HS-5 (cell line): ENCODE measurements around the gene OPN3.
A peak's percentile ranks its signal among the peaks of the same experiment; 100 is the strongest.

Experiments used
- DNase-seq: peaks from one replicate; pipeline ENCODE4 v3.0.0-alpha.2; 2012; ENCODE audit warnings: low read depth

OPN3 gene

GRCh38 chr1:241645199-241645598 is 5.0 kb upstream of the OPN3 start:
- no peak for DNase-seq

DNA sequence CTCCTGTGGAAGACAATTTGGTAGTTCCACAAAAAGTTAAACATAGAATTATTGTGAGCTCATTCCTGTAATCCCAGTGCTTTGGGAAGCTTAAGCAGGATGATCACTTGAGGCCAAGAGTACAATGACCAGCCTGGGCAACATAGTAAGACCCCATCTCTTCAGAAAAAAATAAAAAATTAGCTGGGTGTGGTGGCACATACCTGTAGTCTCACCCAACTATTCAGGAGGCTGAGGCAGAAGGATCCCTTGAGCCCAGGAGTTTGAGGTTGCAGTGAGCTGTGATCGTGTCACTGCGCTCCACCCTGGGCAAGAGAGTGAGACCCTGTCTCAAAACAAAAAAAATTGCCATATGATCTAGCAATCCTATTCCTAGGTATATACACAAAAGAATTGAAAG is 4.1 kb upstream of the OPN3 start:
- DNase-seq = no peak

- no peak for DNase-seq
Observed at GRCh38 chr1:241642593-241642944, 2.4 kb upstream of the OPN3 start.

- peak; percentile 56 for DNase-seq
Observed at GRCh38 chr1:241641773-241642592, 1.8 kb upstream of the OPN3 start.

GRCh38 chr1:241640867-241641622 is 876 bp upstream of the OPN3 start:
- DNase-seq = no peak

DNA sequence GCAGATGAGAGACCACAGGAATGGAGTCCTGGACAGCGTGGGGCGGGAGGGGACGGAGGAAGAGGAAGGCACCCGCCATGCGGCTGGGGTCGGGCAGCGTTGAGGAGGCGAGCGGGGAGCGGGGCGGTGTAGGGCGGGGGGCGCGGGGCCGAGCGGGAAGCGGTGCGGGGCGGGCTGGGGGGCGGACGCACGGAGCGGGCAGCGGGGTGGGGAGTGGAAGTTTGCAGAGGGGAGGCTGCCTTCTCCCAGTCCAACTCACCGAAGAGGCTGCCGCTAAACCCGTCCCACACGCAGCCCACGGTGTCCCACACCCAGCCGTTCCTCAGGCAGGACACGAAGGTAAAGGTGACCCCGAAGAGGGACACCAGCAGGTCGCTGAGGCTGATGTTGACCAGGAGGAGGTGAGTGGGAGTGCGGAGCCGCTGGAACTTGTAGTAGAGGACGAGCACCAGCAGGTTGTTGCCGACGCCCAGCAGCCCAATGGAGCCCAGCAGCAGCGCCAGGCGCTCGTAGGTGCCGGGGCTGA is 483 bp downstream of the OPN3 start:
- DNase-seq = no peak

GRCh38 chr1:241638909-241639622 is 1.1 kb downstream of the OPN3 start:
- no peak for DNase-seq

DNA sequence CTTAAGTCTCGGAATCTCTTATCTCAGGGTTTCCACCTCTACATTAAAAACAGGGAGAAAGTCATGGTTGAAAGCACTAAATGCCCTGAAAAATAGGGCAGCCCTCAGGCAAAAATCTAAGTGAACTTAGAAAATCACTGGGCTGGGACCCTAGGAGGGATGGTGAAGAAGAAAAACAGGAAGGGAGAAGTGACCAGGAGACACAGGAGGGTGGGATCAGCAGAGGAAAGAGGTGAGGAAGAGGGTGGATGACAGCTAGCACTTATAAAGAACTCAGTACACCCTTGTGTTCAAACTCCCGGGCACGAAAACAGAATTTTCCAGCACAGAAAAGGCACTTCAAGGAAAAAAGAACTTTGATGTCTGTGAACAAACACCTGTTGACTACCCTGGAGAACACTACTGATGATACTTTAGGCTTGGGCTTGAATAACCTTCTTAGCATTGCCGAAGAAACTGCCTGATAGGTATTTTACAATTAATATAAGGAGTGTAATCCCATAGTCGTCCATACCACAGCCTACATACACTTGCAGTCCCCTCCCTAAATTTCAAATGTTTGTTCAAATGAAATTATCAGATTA is 2.0 kb downstream of the OPN3 start:
- no peak for DNase-seq

DNA sequence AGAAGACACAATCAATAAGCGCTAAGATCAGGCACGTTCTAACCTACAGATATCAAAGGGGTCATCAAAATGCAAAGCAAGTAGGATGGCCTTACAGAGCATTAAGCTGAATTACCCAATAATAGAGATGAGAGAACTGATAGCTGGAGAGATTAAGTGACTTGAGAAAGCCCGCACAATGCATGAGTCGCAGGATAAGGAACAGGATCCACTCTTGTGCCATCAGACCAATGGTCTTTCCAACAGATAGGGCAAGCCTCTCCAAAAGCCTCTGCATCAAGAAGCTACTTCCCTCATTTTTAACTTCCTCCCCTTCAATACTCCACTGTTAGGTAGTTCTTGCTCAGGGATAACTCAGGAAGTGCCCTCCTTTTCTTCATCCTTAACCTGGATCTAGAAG is 2.6 kb downstream of the OPN3 start:
- no peak for DNase-seq

DNA sequence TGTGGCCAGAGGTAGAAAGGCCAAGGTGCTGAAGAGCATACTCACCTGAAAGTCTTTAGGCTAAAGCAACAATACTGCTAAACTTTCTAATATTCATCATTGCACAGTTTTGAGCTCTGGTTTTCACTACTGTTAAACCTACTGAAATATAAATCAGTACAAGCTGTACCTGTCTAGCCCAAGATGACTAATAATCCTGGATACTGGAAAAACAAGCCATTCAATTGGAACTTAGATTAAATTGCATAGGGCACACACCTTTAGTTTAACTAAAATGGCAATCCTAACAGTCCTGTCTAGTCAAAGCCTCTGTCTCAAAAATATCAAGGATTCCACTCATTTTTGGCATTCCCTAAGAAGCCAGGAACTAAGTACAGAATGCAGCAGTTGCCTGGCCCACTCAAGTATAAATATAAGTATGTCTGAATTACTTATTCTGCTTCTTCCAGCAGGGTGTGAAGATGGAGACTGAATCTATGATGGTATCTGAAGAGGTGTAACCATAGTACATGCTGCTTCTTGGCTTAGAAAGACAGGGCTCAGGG is 3.1 kb downstream of the OPN3 start:
- DNase-seq = no peak

GRCh38 chr1:241636291-241636690 is 3.9 kb downstream of the OPN3 start:
- no peak for DNase-seq

DNA sequence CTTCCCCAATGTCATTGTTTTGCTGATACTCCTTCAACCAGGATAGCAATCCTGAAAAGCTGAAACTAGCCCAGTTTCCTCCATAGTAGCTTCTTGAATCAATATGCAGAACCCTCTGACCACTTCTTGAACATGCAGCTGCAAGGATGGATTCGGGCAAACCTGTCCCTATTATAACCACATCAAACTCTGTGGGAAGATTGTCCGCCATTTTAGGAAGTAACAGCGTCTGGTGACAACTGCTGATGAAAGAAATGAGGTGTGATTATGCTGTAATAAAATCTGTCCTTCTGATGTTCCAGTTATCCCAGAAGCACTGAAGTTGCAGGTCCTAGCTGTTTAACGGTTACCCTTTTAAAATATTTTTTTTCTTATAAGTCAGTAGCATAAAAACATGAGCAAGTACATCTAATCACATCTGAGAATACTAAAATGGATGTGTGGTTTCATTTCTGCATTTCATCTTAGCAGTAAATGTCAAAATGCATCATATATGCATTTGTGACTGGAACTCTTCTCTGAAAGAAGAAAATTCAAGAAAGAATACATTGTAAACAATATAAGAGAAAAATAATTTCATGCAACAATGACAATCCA is 4.5 kb downstream of the OPN3 start:
- DNase-seq = no peak

DNA sequence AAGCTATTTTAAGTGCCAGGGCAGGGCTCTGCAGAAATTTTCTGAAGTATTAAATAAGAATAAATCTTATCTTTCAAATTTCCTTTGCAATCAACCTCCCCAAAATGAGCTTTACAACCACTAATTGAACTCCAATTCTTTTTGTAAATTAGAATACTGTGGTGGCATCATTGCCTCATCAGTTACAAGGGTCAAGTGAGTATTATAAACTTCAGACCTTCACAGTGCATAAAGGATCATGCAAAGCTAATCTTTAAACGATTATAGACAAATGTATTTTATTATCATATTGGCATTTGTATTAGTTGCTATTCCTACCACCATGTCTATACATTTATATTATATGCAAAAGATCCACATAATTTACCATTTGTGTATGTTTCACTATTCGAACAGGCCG is 7.2 kb downstream of the OPN3 start:
- no peak for DNase-seq

GRCh38 chr1:241631674-241632073 is 8.5 kb downstream of the OPN3 start:
- no peak for DNase-seq

DNA sequence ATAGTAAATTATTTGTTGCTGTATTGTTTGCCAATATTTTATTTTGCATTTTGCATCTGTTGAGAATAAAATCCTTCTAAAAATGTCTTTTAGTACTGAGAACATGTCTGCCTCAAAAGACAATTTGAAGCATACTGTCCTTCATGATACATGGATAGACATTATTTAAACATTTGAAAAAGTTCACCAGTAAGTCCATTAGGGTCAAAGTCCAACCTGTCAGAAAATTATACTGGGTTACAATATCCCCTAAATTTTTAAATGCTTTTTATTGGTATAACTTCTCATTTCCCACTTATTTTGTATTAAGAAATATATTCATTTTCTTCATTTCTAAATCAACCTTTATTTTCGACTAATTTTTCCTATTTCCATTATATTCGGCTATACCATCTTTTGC is 9.3 kb downstream of the OPN3 start:
- no peak for DNase-seq

DNA sequence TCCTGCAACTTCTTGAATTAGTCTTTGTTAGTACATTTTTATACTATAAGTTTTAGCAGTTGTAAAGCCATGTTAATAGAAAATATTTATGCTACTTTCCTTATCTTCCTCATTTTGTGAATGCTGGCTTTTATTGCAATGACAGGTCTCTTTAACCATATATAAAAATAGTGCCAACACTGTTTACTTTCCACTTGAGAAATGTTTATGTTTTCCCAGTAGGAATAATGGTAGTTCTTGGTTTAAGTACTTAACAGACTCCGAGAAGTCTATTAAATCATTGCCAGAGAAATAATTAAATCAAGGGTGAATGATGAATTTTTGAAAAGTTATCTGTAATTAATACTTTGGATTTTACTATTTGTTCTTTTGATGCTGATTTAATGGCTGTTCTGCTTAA is 9.7 kb downstream of the OPN3 start:
- DNase-seq = no peak

- DNase-seq = no peak
Observed at GRCh38 chr1:241630005-241630404, 10.2 kb downstream of the OPN3 start.

DNA sequence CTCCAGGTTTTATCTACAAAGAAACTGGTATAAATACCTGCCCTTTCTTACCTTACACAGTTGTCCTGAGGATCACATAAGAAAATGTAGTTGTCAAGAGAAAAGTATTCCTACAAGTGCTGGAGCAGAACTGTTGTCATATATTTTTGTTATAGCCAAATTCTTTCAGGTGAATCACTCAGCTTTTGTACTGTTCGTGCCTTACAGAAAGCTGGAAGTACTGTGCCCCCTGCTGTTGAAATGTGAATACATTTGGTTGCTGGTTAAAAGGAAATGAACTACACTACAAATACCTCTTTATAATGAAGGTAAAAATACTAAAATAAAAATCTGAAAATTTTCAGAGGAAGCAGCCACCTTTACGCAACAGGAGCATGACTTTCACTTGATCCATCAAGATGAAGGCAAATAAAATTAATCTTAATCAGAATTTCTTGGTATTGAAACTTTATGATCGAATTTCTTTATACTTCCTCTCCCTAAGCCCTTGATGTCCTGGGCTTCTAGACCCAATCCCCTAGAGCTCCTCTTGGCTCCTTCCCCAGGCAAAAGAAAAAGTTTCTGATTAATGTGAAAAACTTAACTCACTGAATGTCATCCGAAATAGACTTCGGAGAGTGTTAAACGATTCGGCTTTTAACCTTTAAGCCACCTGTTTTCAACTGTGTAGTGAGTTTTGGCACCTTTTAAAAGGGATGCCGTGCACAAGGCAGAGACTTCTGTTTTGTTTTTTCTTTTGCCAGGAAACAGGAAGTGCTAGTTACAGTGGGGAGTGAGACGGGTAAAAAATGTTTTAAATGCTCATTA is 12.5 kb downstream of the OPN3 start:
- DNase-seq = no peak

- no peak for DNase-seq
Observed at GRCh38 chr1:241624935-241625334, 15.2 kb downstream of the OPN3 start.

DNA sequence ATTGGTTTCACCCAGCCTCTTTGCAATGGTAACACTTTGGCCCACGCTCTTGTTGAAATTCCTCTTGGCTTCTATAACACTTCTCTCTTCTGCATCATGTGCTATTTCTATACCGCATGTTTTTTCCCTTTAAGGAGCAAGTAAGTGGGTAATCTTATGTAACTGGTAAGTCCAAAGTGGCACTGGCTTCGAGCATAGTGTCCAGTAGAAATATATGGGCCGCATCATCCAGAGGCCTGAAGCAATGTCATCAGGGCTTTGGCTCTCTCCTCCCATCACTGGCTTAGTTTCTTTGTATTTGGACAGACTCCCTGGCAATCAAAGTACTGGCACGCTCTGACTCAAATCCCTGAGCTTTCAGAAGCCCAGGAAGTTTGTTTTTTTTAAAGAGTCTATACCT is 17.5 kb downstream of the OPN3 start:
- DNase-seq = no peak

- no peak for DNase-seq
Observed at GRCh38 chr1:241617426-241617825, 22.7 kb downstream of the OPN3 start.
